T-helper 17 cell (primary cell): Measurements from ENCODE around the gene KCND3. TPM values are rescaled to one million over a fixed set of nuclear protein-coding genes. Genes with fewer than 3 reads are reported as not detected.

Experiments used
- ATAC-seq: fragments of 150-1000 bp; cut with Tn5 transposase; 2 replicates; pipeline ENCODE4 v1.10.0; 2021; ENCODE audit warnings: mild to moderate bottlenecking, moderate library complexity
- DNase-seq, 3 donors: peaks; one replicate each; pipeline versions ENCODE4 v3.0.0 to v3.0.0-alpha.2; 2020 to 2021
- H3K9me3 ChIP-seq: one replicate; pipeline ENCODE4 v1.7.0; 2013; ENCODE audit warnings: low read length, mild to moderate bottlenecking; ENCODE audit not compliant: control insufficient read depth, poor library complexity, severe bottlenecking
- H3K27ac Mint-ChIP-seq: one replicate; pipeline ENCODE4 v1.8.0; 2022; ENCODE audit warnings: mild to moderate bottlenecking, moderate library complexity, mixed read lengths
- H3K27me3 Mint-ChIP-seq: one replicate; pipeline ENCODE4 v1.8.0; 2022; ENCODE audit warnings: mixed read lengths
- H3K36me3 Mint-ChIP-seq: one replicate; pipeline ENCODE4 v1.8.0; 2022; ENCODE audit warnings: low read depth, mixed read lengths
- H3K4me1 Mint-ChIP-seq: one replicate; pipeline ENCODE4 v1.8.0; 2022; ENCODE audit warnings: mild to moderate bottlenecking, mixed read lengths
- H3K4me3 Mint-ChIP-seq: one replicate; pipeline ENCODE4 v1.8.0; 2022; ENCODE audit warnings: mild to moderate bottlenecking, moderate library complexity, mixed read lengths
- total RNA-seq, 4 donors: library from RNA in 2 of 4; stranded (reverse) in 2 of 4; gene quantifications; one replicate each; pipeline ENCODE4 v1.2.3 and lab custom pipeline; 2022 to 2026

KCND3 gene
- total RNA-seq, 2 donors from 2014 or later, result 0.12 to 2.2 TPM

- peak overlapping the region; percentile 57 for H3K27ac Mint-ChIP-seq
- H3K4me3 Mint-ChIP-seq, result no peak overlapping the region
- H3K9me3 ChIP-seq, result no peaks in the 10 kb centered on the region
- H3K4me1 Mint-ChIP-seq, result peaks cover 30% of the 10 kb centered on the region
- DNase-seq (no peak), ATAC-seq (no peak)
- H3K36me3 Mint-ChIP-seq, result peaks cover 8% of the 10 kb centered on the region
- no peaks in the 10 kb centered on the region for H3K27me3 Mint-ChIP-seq
Observed at GRCh38 chr1:111758373-111758772, 231.1 kb downstream of the KCND3 start.

DNA sequence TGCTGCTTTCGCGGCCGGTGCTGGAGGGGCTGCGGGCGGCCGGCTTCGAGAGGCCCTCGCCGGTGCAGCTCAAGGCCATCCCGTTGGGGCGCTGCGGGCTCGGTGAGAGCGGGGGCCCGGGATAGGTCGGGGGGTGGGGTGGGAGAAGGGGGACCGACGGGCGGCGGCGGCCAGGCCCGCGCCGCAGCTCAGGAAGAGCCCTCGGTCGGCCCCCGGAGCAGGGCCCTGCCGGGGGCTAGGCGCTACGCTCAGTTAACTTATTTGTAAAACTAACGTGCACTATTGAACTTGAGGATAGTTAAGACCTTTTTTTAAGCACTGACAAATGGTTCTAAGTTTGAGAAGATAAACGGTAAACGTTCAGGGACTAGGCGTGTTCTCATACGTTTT is 233.3 kb downstream of the KCND3 start:
- peaks cover 5% of the 10 kb centered on the region for H3K36me3 Mint-ChIP-seq
- H3K27ac Mint-ChIP-seq, result peak overlapping the region; percentile 98
- peaks cover 30% of the 10 kb centered on the region for H3K4me1 Mint-ChIP-seq
- ATAC-seq (peak; percentile 14), DNase-seq (no peak)
- no peaks in the 10 kb centered on the region for H3K9me3 ChIP-seq
- no peaks in the 10 kb centered on the region for H3K27me3 Mint-ChIP-seq
- H3K4me3 Mint-ChIP-seq, result peak overlapping the region; percentile 99

DNA sequence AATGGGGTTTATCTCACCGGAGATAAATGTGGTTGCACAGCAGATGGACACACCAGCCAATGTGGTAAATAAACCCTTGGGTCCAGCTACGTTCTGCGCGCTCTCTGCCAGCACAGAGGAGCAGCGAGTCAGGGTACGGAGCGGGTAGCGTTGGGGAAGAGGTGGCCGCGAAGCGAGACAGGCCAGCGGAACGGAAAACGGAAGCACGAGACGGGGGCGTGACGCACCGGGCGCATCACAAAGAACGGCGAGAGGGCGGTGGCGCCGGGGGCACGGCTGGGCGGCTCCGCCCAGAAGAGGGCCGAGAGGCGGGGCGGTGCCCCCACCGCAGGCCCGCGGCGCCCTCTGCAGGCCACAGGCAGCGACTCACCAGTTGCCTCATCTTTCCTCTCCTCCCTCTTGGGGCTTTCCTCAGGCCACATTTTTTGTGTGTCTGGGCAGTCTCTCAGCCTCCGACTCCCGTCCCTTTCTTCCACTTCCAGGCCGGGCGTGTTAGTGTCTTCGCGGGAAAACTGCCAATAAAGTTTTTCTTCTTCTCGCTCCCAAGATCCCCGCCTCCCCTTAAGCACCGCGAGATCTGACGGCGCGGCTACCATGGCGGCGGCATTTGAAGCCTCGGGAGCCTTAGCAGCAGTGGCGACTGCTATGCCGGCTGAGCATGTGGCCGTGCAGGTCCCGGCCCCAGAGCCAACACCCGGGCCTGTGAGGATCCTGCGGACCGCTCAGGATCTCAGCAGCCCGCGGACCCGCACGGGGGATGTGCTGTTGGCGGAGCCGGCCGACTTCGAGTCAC is 233.9 kb downstream of the KCND3 start, which contains the start of gene DDX20:
Gene DDX20 (plus strand): TSS at position 571 of the 793 bp plus-strand sequence. CDS start 24 bp downstream, at position 595.
- ATAC-seq, result peak; percentile 90
- Mint-ChIP-seq H3K4me1 (peaks cover 28% of the 10 kb centered on the region), H3K4me3 (peak within 1 kb of the TSS; percentile 99), H3K27ac (peak within 1 kb of the TSS; percentile 98), H3K36me3 (peaks cover 5% of the 10 kb centered on the region), H3K27me3 (no peaks in the 10 kb centered on the region)
- H3K9me3 ChIP-seq, result no peaks in the 10 kb centered on the region
- peak; percentile 90 to 92 (median 92) for DNase-seq

DNA sequence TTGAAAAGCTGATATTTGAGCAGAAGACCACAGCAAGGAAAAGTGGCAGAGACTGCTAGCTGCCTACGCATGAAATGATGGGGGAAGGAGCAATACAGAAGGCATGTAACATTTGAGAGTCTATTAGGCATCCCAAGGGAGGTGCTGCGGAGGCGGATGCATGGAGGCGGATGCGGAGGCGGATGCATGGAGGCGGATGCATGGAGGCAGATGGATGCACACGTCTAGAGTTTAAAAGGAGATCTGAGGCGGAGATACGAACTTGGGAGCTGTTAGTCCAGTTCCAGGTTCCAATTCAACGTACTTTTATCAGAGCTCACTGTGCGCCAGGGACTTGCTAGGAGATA is 234.5 kb downstream of the KCND3 start:
- peaks cover 3% of the 10 kb centered on the region for H3K36me3 Mint-ChIP-seq

DNA sequence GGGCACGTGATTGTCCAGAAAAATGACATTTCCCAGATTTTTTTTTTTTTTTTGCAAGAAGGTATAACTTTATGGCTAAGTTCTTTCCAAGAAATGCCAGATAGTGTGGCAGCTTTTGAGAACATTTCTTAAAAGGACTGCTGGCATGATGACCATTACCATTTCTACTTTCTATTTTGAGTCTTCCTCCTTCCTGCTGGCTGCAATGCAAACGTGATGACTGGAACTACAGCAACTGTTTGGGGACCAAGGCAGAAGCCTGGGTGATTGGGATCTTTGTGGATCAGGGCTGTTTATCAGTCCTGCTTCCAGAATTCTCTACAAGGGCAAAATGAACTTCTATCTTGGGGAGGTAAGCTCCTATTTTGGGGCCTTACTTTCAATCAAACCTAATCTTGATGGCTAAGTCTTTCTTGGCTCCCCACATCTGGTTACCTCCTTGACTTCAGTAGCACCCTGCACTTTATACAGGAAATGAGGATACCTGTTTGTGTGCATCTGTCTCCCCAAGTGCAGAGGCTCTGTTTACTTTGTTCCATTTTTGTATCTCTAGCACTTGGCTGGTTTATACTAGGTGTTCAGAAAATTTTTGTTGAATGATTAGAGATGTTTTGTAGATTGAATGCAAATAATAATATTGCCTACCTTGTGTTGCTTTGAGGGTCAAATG is 237.4 kb downstream of the KCND3 start:
- Mint-ChIP-seq H3K36me3 (no peaks in the 10 kb centered on the region), H3K27me3 (no peaks in the 10 kb centered on the region), H3K4me3 (no peak overlapping the region), H3K4me1 (peaks cover 22% of the 10 kb centered on the region), H3K27ac (peak overlapping the region; percentile 32)
- no peaks in the 10 kb centered on the region for H3K9me3 ChIP-seq
- ATAC-seq (no peak), DNase-seq (no peak)

More for the DNA sequence above, 234.5 kb downstream of the KCND3 start:
- peaks cover 26% of the 10 kb centered on the region for H3K4me1 Mint-ChIP-seq
- peak overlapping the region; percentile 98 for H3K27ac Mint-ChIP-seq
- H3K9me3 ChIP-seq, result no peaks in the 10 kb centered on the region
- DNase-seq, result peak in 1 of 3 donors; percentile 18
- no peaks in the 10 kb centered on the region for H3K27me3 Mint-ChIP-seq
- ATAC-seq, result peak; percentile 0
- H3K4me3 Mint-ChIP-seq, result peak overlapping the region; percentile 99

DNA sequence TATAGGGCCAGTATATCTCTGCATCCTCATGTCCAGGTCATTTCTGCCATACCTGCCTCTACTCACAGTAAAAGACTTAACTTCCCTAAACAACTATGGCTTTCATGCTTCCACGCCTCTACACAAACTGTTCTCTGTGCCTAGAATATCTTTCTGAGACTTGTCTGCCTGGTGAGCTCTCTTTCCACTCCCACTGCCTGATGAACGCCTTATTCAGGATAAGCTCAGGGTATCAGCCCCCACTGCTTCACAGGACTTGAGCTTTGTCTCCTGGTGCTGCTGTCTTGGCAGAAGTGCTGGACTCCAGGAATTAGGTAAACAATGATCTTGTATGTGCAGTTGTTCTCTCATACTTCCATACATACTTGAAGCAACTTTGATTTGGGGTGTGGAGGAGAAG is 238.6 kb downstream of the KCND3 start:
- peak overlapping the region; percentile 32 for H3K27ac Mint-ChIP-seq
- no peak for DNase-seq

GRCh38 chr1:111749628-111750027 is 239.8 kb downstream of the KCND3 start:
- Mint-ChIP-seq H3K4me1 (peaks cover 9% of the 10 kb centered on the region), H3K27ac (no peak overlapping the region), H3K27me3 (no peaks in the 10 kb centered on the region), H3K4me3 (no peak overlapping the region), H3K36me3 (no peaks in the 10 kb centered on the region)
- no peaks in the 10 kb centered on the region for H3K9me3 ChIP-seq
- ATAC-seq (no peak), DNase-seq (no peak)

More for the DNA sequence above, 238.6 kb downstream of the KCND3 start:
- no peaks in the 10 kb centered on the region for H3K9me3 ChIP-seq
- Mint-ChIP-seq H3K4me3 (no peak overlapping the region), H3K27me3 (no peaks in the 10 kb centered on the region), H3K4me1 (peaks cover 14% of the 10 kb centered on the region), H3K36me3 (no peaks in the 10 kb centered on the region)
- no peak for ATAC-seq

DNA sequence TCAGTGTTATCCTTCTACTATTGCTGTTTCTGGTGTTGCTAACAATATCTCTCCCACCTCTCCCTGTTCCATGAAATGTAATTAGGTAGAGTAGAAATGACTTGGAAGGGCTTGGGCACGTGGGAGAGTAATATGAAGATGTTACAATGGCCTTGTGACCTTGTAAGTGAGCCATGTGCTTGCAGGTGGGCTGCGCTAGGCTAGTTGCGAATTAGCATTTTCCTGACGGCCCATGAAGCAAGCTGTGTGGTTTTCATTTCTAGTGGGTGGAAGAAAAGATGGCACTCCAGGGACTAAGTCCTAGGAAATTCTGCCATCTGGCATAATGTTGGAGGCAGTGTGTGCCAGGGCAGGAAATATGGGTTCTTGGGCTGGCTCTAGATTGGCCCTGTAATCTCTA is 241.5 kb downstream of the KCND3 start:
- H3K4me3 Mint-ChIP-seq, result no peak overlapping the region
- no peaks in the 10 kb centered on the region for H3K27me3 Mint-ChIP-seq
- ATAC-seq (no peak), DNase-seq (no peak)
- H3K4me1 Mint-ChIP-seq, result peaks cover 2% of the 10 kb centered on the region
- no peaks in the 10 kb centered on the region for H3K36me3 Mint-ChIP-seq
- no peaks in the 10 kb centered on the region for H3K9me3 ChIP-seq
- H3K27ac Mint-ChIP-seq, result no peak overlapping the region

GRCh38 chr1:111747282-111747734 is 242.2 kb downstream of the KCND3 start:
- Mint-ChIP-seq H3K27me3 (peaks cover 2% of the 10 kb centered on the region), H3K36me3 (no peaks in the 10 kb centered on the region), H3K4me3 (no peak overlapping the region), H3K27ac (no peak overlapping the region), H3K4me1 (peaks cover 2% of the 10 kb centered on the region)
- peak; percentile 26 to 48 (median 28) for DNase-seq
- H3K9me3 ChIP-seq, result no peaks in the 10 kb centered on the region
- peak; percentile 82 for ATAC-seq

GRCh38 chr1:111746614-111746999 is 242.9 kb downstream of the KCND3 start:
- DNase-seq (no peak), ATAC-seq (no peak)
- H3K9me3 ChIP-seq, result no peaks in the 10 kb centered on the region
- H3K4me1 Mint-ChIP-seq, result peaks cover 2% of the 10 kb centered on the region
- no peaks in the 10 kb centered on the region for H3K36me3 Mint-ChIP-seq
- no peak overlapping the region for H3K4me3 Mint-ChIP-seq
- H3K27ac Mint-ChIP-seq, result no peak overlapping the region
- peaks cover 4% of the 10 kb centered on the region for H3K27me3 Mint-ChIP-seq

DNA sequence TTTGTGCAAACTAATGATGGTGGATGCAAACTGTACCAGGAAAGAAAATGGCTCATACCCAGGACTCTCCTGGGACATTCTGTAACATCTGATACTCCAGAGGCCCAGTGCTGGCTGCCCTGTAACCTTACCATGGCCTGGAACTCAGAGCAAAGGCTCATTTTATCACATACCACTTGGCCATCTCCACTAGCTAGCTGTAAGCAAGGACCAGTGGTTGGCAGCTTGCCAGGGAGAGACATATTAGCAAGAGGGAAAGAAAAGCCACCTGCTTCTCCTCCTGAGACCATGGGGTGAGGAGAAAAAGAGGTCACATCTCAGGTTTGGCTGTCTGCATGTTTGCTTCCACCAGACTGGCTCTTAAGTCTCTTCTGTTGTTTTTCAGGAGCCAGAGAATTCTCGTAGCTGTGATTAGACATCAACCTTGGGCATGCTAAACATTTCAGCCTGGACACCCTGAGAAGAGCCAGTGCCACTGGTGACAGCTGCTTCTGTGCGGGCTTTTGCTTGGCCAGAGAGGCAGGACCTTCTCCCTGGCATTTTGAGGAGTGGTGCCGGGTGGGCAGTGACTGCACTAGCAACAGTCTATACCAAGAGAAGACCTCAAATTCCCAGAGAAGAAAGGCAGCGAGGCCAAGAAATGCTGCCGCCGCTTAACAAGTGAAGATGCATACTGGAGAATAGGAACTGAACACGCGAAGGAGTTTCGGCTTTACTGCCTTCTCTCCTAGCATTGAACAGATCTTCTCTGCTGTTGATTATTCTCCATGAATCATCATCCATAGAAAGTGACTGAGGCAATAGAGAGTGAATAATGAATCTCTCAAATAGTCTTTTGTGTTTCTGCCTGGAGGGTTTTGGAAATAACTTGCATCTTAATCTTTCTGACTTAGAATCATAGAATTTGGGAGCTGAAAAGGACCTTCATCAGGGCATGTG is 243.5 kb downstream of the KCND3 start:
- DNase-seq, result no peak

GRCh38 chr1:111743679-111744101 is 245.8 kb downstream of the KCND3 start:
- Mint-ChIP-seq H3K4me1 (peaks cover 15% of the 10 kb centered on the region), H3K36me3 (peaks cover 2% of the 10 kb centered on the region), H3K27ac (no peak overlapping the region), H3K27me3 (peaks cover 15% of the 10 kb centered on the region), H3K4me3 (no peak overlapping the region)
- DNase-seq (no peak), ATAC-seq (no peak)
- H3K9me3 ChIP-seq, result no peaks in the 10 kb centered on the region

More for the DNA sequence above, 243.5 kb downstream of the KCND3 start:
- H3K9me3 ChIP-seq, result no peaks in the 10 kb centered on the region
- no peak for ATAC-seq
- Mint-ChIP-seq H3K27me3 (peaks cover 8% of the 10 kb centered on the region), H3K4me1 (peaks cover 4% of the 10 kb centered on the region), H3K27ac (peak overlapping the region; percentile 6), H3K4me3 (no peak overlapping the region), H3K36me3 (no peaks in the 10 kb centered on the region)
